Adrenal gland (tissue), 12 donors: ENCODE results near the gene TMEM117. TPM values are rescaled to one million over a fixed set of nuclear protein-coding genes. Genes with fewer than 3 reads are reported as not detected.

Experiments used
- DNase-seq, 7 donors: peaks; one replicate each; pipeline ENCODE4 v3.0.0-alpha.2; 2019 to 2020
- H3K27ac ChIP-seq, 5 donors: fragments of 200-600 bp; sonication (generic) in 4 of 5; 1 replicate in 3 of 5; 2 replicates in 2 of 5; pipeline versions ENCODE4 v1.5.1 to v1.8.0; 2016 to 2020; ENCODE audit warnings: mild to moderate bottlenecking in 1 of 5
- H3K27me3 ChIP-seq: fragments of 200-600 bp; 2 replicates; pipeline ENCODE4 v1.8.0; 2021
- H3K36me3 ChIP-seq, 2 donors: fragments of 200-600 bp; replicated peaks in 1 of 2; 1 replicate in 1 of 2; 2 replicates in 1 of 2; pipeline versions ENCODE4 v1.5.1 to v1.8.0; 2018 to 2022
- H3K4me1 ChIP-seq, 2 donors: fragments of 200-600 bp; replicated peaks in 1 of 2; 1 replicate in 1 of 2; 2 replicates in 1 of 2; pipeline versions ENCODE4 v1.5.1 to v1.8.0; 2018 to 2021
- H3K4me3 ChIP-seq, 4 donors: fragments of 200-600 bp; sonication (generic) in 3 of 4; one replicate each; pipeline ENCODE4 v1.5.1; 2016 to 2018
- H3K9me3 ChIP-seq, 3 donors: fragments of 200-600 bp; sonication (generic) in 1 of 3; replicated peaks in 1 of 3; 1 replicate in 2 of 3; 2 replicates in 1 of 3; pipeline versions ENCODE4 v1.5.1 to v1.8.0; 2016 to 2021
- CTCF ChIP-seq, 6 experiments: fragments of 450-650 bp in 4 of 6; fragments of 200-600 bp in 2 of 6; sonication (generic) in 1 of 6; IDR thresholded peaks; 1 replicate in 5 of 6; 2 replicates in 1 of 6; pipeline versions ENCODE4 v1.5.1 to v1.8.0; 2016 to 2021; ENCODE audit warnings: antibody characterized with exemption in 6 of 6, mild to moderate bottlenecking in 2 of 6, moderate library complexity in 1 of 6
- POLR2A ChIP-seq, 2 donors: fragments of 450-650 bp; IDR thresholded peaks; one replicate each; pipeline ENCODE4 v1.6.1; 2017; ENCODE audit warnings: antibody characterized with exemption in 2 of 2, mild to moderate bottlenecking in 2 of 2, moderate library complexity in 1 of 2
- WGBS, 4 donors: extraction: QIAGEN DNeasy Blood & Tissue Kit in 2 of 4; methylation state at CpG; one replicate each; pipeline versions ENCODE4 v1.1.5 to v1.1.7; 2013 to 2017; 5-methylcytosine and 5-hydroxymethylcytosine counted together
- intact Hi-C, 2 donors: fragments of 100-400 bp; cut with DNase I; formaldehyde crosslinking; loops; one replicate each; pipeline versions ENCODE4 v1.14.1 to v1.15.0; 2022 to 2023
- polyA plus RNA-seq, 3 donors: library from polyadenylated mRNA; stranded (reverse); fragments of 200-250 nt in 2 of 3; fragments of 350-450 nt in 1 of 3; fragmentation: Illumina TruSeq in 1 of 3; extraction: RNeasy Lipid Tissue Mini Kit (QIAGEN cat#74804) in 1 of 3; gene quantifications; one replicate each; pipeline ENCODE4 v1.2.3, GENCODE V29; 2013 to 2014
- total RNA-seq, 9 donors: library from RNA; depleted of rRNA in 4 of 9; stranded (reverse); fragments of >200 nt in 4 of 9; fragments of 120-200 nt in 1 of 9; fragmentation: NEBNext Ultra II Directional in 1 of 9; extraction: Animal tissue kit (Norgen Biotek cat#: 25700) in 1 of 9; gene quantifications; one replicate each; pipeline versions ENCODE4 v1.1.0 to v1.2.4, GENCODE V29; 2013 to 2023
- donor health status: healthy with polysubstance abuse.
- donor health status: Bipolar disorder and iron deficiency.
- donor health status: DM: yes; HTN: yes; CAD: no.
- donor health status: DM: no; HTN: no; CAD: no.
- donor health status: DM: no; HTN: no; CAD: no.
- donor health status: DM: yes; HTN: yes; CAD: no.

The TMEM117 gene
- total and polyA plus RNA-seq, 12 donors = 1.9 to 38.5 (median 6.7) TPM

DNA sequence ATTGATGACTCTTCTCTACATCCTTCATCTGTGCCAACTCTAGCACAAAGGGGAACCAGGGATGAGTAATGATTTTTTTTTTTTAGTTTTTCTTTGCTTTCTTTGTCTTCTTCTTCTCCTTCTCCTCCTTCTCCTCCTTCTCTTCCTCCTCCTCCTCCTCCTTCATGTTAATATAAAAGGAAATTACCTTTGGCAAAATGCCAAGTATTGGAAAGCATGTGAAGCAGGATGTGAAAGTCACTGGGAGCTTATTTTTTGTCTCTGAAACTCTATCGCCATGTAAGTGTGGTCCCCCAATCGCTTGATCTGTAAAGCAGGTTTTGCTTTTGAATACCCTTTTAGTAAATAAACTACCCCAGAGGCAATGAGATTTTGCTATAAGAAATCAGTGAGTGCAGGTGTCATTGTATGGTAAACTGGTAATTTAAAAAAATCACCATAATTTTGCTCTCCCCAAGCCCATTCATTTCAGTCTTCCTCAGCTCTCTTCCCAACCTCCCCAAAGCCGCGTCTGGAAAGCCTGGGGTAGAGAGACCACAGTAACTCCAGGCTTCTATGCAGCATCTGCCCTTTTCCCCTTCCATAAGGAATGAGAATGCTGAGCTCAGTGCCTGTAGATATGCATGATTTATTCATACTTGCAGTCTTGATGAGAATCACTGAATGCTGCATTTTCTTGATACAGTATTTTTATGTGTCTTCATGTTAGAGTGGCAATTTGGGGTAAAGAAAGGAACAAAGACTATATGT is 388.7 kb downstream of the TMEM117 start:
- Histone ChIP-seq H3K27me3 (no peaks in the 10 kb centered on the region), H3K9me3 (no peaks in the 10 kb centered on the region), H3K27ac (no peak overlapping the region), H3K4me1 (peaks cover 14 to 15% of the 10 kb centered on the region in 2 donors), H3K36me3 (no peaks in the 10 kb centered on the region), H3K4me3 (no peak overlapping the region)
- 75 to 85% (median 83%) methylated on average over 4 of the region's 4 CpGs for WGBS, 4 donors
- DNase-seq = no peak
- no peak for TF ChIP-seq CTCF (IDR thresholded peaks at IDR 0.05)
- TF ChIP-seq POLR2A (IDR thresholded peaks at IDR 0.05) = no peak
- intact Hi-C loops = no loop called here

DNA sequence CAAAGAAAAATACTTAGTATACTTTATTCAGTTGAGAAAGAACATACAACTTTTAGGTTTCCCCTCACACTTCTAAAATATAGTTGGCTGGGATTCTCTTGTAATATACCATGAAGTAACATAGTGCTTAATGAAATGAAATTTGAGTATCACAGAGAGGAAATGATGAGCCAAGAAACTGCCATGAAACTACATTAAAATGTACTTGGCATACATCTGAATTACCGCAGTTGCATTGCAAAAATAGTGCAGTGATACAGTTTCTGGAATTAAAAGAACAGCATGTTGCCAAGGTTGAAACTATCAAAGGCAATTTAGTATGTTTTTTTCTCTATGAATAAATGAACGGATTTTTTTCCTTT is 389.2 kb downstream of the TMEM117 start:
- TF ChIP-seq POLR2A (IDR thresholded peaks at IDR 0.05) = no peak
- no peak for TF ChIP-seq CTCF (IDR thresholded peaks at IDR 0.05)
- 48 to 65% (median 56%) methylated on average over 2 of the region's 2 CpGs for WGBS, 4 donors
- DNase-seq = no peak
- peaks cover 14 to 15% of the 10 kb centered on the region in 2 donors for H3K4me1 ChIP-seq
- intact Hi-C loops = no loop called here
- H3K27me3 ChIP-seq = no peaks in the 10 kb centered on the region
- no peaks in the 10 kb centered on the region for H3K36me3 ChIP-seq
- no peak overlapping the region for H3K27ac ChIP-seq
- H3K4me3 ChIP-seq = no peak overlapping the region
- no peaks in the 10 kb centered on the region for H3K9me3 ChIP-seq

DNA sequence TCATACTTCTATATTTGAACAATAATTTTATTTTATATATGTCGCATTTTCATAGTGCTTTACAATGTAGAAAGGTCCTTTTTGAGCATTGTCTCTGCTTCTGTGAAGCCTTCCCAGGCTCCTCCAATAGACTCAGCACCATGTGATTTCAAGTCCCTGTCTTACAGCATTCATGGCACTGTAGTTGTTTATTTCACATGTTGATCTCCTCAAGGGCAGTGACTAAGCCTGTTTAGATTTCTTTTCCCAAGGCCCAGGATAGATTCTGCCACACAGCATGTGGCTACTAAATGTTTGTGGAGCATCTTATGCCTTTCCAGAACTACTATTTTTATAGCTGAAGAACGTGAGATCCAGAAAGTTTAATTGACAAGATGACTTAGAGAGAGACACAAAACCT is 391.7 kb downstream of the TMEM117 start:
- peak in 5 of 7 donors; percentile 18 to 45 (median 29) for DNase-seq
- intact Hi-C loops = no loop called here
- H3K27me3 ChIP-seq = no peaks in the 10 kb centered on the region
- no peak overlapping the region for H3K4me3 ChIP-seq
- TF ChIP-seq CTCF (IDR thresholded peaks at IDR 0.05) (no peak), POLR2A (IDR thresholded peaks at IDR 0.05) (no peak)
- H3K36me3 ChIP-seq = no peaks in the 10 kb centered on the region
- H3K4me1 ChIP-seq = peaks cover 14 to 15% of the 10 kb centered on the region in 2 donors
- no peaks in the 10 kb centered on the region for H3K9me3 ChIP-seq
- 55 to 68% (median 63%) methylated on average over 2 of the region's 2 CpGs for WGBS, 4 donors
- peak overlapping the region in 2 of 5 donors; percentile 18 to 32 for H3K27ac ChIP-seq

- TF ChIP-seq POLR2A (IDR thresholded peaks at IDR 0.05) (no peak), CTCF (IDR thresholded peaks at IDR 0.05) (no peak)
- no peaks in the 10 kb centered on the region for H3K36me3 ChIP-seq
- H3K9me3 ChIP-seq = no peaks in the 10 kb centered on the region
- H3K4me1 ChIP-seq = peaks cover 4 to 5% of the 10 kb centered on the region in 2 donors
- H3K4me3 ChIP-seq = no peak overlapping the region
- H3K27me3 ChIP-seq = no peaks in the 10 kb centered on the region
- H3K27ac ChIP-seq = no peak overlapping the region
- intact Hi-C loops = no loop called here
- DNase-seq = no peak
- WGBS, 4 donors = 82 to 87% (median 83%) methylated on average over 4 of the region's 4 CpGs
Measured at GRCh38 chr12:44229846-44230245, 394.0 kb downstream of the TMEM117 start.
